Measurements from ENCODE around the gene PARP8.
"Not testable (repeated sequence)": the region's sequence is repeated elsewhere in the genome, so short reads cannot be mapped to it uniquely, and the experiment has no call there.

PARP8 gene

GRCh38 chr5:50687548-50687947 lies 21.1 kb downstream of the PARP8 start:
- Histone ChIP-seq H3K4me3 (ENCODE audit: low read depth in 1 of 2, low read length in 2 of 2) (no peak overlapping the region), H3K27me3 (ENCODE audit: low read depth, low read length) (no peaks in the 10 kb centered on the region), H3K36me3 (ENCODE audit: control insufficient read depth in 1 of 2, insufficient read depth in 2 of 2, low read length in 2 of 2) (no peaks in the 10 kb centered on the region), H3K4me1 (ENCODE audit: control insufficient read depth in 1 of 2, insufficient read depth in 2 of 2, low read length in 2 of 2) (no peaks in the 10 kb centered on the region), H3K9me3 (ENCODE audit: control insufficient read depth in 1 of 2, low read length in 2 of 2) (no peaks in the 10 kb centered on the region), H3K27ac (ENCODE audit: low read length) (no peak overlapping the region)

DNA sequence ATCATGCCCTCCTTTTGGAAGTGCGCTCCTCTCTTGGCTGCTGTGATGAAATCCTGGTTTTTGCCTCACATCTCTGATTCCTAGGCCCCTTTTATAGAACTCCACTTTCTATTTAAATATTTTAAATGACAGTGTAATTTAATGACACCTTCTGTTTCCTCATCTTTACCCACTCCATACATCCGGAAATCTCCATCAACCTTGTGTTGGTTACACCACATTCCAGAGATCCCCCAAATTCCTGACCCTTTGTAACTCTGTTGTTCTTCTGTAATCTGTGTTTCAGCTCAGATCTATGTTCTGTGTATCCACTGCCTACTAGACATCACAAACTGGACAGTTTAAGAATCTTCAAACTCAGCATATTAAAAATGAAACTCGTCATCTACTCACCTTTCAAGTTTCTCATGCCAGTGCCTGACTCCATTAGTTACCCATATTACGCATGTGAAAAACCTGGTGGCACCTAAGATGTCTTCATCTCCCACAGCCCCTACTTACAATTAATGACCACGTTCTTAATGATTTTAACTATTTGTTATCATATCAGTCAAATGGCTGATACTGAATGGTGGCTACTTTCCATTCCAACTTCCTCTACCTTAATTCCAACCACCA lies 25.1 kb downstream of the PARP8 start:
- H3K4me1 ChIP-seq (ENCODE audit: control insufficient read depth in 1 of 2, insufficient read depth in 2 of 2, low read length in 2 of 2): no peaks in the 10 kb centered on the region
- H3K36me3 ChIP-seq (ENCODE audit: control insufficient read depth in 1 of 2, insufficient read depth in 2 of 2, low read length in 2 of 2): no peaks in the 10 kb centered on the region
- H3K27me3 ChIP-seq (ENCODE audit: low read depth, low read length): no peaks in the 10 kb centered on the region
- H3K27ac ChIP-seq (ENCODE audit: low read length): no peak overlapping the region
- H3K4me3 ChIP-seq (ENCODE audit: low read depth in 1 of 2, low read length in 2 of 2): no peak overlapping the region
- no peaks in the 10 kb centered on the region for H3K9me3 ChIP-seq (ENCODE audit: control insufficient read depth in 1 of 2, low read length in 2 of 2)

GRCh38 chr5:50694027-50694590 lies 27.7 kb downstream of the PARP8 start:
- no peak overlapping the region for H3K27ac ChIP-seq (ENCODE audit: low read length)
- H3K36me3 ChIP-seq (ENCODE audit: control insufficient read depth in 1 of 2, insufficient read depth in 2 of 2, low read length in 2 of 2): no peaks in the 10 kb centered on the region
- H3K27me3 ChIP-seq (ENCODE audit: low read depth, low read length): no peaks in the 10 kb centered on the region
- H3K4me1 ChIP-seq (ENCODE audit: control insufficient read depth in 1 of 2, insufficient read depth in 2 of 2, low read length in 2 of 2): no peaks in the 10 kb centered on the region
- no peak overlapping the region for H3K4me3 ChIP-seq (ENCODE audit: low read depth in 1 of 2, low read length in 2 of 2)
- no peaks in the 10 kb centered on the region for H3K9me3 ChIP-seq (ENCODE audit: control insufficient read depth in 1 of 2, low read length in 2 of 2)

DNA sequence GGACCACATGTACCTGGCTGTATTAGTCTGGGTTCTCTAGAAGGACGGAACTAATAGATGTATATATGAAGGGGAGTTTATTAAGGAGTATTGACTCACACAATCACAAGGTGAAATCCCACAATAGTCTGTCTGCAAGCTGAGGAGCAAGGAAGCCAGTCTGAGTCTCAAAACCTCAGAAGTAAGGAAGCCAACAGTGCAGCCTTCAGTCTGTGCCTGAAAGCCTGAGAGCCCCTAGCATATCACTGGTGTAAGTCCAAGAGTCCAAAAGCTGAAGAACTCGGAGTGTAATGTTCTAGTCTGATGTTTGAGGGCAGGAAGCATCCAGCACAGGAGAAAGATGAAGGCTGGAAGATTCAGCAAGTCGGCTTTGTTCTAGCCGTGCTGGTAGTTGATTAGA lies 28.2 kb downstream of the PARP8 start:
- not testable (repeated sequence) for H3K27me3 ChIP-seq (ENCODE audit: low read depth, low read length); H3K27ac ChIP-seq (ENCODE audit: low read length); H3K4me3 ChIP-seq (ENCODE audit: low read depth in 1 of 2, low read length in 2 of 2); H3K4me1 ChIP-seq (ENCODE audit: control insufficient read depth in 1 of 2, insufficient read depth in 2 of 2, low read length in 2 of 2); H3K9me3 ChIP-seq (ENCODE audit: control insufficient read depth in 1 of 2, low read length in 2 of 2); H3K36me3 ChIP-seq (ENCODE audit: control insufficient read depth in 1 of 2, insufficient read depth in 2 of 2, low read length in 2 of 2)

- no peak overlapping the region for H3K4me3 ChIP-seq (ENCODE audit: low read depth in 1 of 2, low read length in 2 of 2)
- no peaks in the 10 kb centered on the region for H3K4me1 ChIP-seq (ENCODE audit: control insufficient read depth in 1 of 2, insufficient read depth in 2 of 2, low read length in 2 of 2)
- H3K36me3 ChIP-seq (ENCODE audit: control insufficient read depth in 1 of 2, insufficient read depth in 2 of 2, low read length in 2 of 2): no peaks in the 10 kb centered on the region
- no peak overlapping the region for H3K27ac ChIP-seq (ENCODE audit: low read length)
- no peaks in the 10 kb centered on the region for H3K27me3 ChIP-seq (ENCODE audit: low read depth, low read length)
- no peaks in the 10 kb centered on the region for H3K9me3 ChIP-seq (ENCODE audit: control insufficient read depth in 1 of 2, low read length in 2 of 2)
Measured at GRCh38 chr5:50697739-50698138, 31.3 kb downstream of the PARP8 start.

- Histone ChIP-seq H3K27me3 (ENCODE audit: low read depth, low read length) (no peaks in the 10 kb centered on the region), H3K4me3 (ENCODE audit: low read depth in 1 of 2, low read length in 2 of 2) (no peak overlapping the region), H3K36me3 (ENCODE audit: control insufficient read depth in 1 of 2, insufficient read depth in 2 of 2, low read length in 2 of 2) (no peaks in the 10 kb centered on the region), H3K4me1 (ENCODE audit: control insufficient read depth in 1 of 2, insufficient read depth in 2 of 2, low read length in 2 of 2) (no peaks in the 10 kb centered on the region), H3K27ac (ENCODE audit: low read length) (no peak overlapping the region), H3K9me3 (ENCODE audit: control insufficient read depth in 1 of 2, low read length in 2 of 2) (no peaks in the 10 kb centered on the region)
Measured at GRCh38 chr5:50699737-50700136, 33.3 kb downstream of the PARP8 start.

- Histone ChIP-seq H3K4me1 (ENCODE audit: control insufficient read depth in 1 of 2, insufficient read depth in 2 of 2, low read length in 2 of 2) (no peaks in the 10 kb centered on the region), H3K27ac (ENCODE audit: low read length) (no peak overlapping the region), H3K4me3 (ENCODE audit: low read depth in 1 of 2, low read length in 2 of 2) (no peak overlapping the region), H3K27me3 (ENCODE audit: low read depth, low read length) (no peaks in the 10 kb centered on the region), H3K36me3 (ENCODE audit: control insufficient read depth in 1 of 2, insufficient read depth in 2 of 2, low read length in 2 of 2) (no peaks in the 10 kb centered on the region), H3K9me3 (ENCODE audit: control insufficient read depth in 1 of 2, low read length in 2 of 2) (no peaks in the 10 kb centered on the region)
Measured at GRCh38 chr5:50700706-50701105, 34.3 kb downstream of the PARP8 start.

DNA sequence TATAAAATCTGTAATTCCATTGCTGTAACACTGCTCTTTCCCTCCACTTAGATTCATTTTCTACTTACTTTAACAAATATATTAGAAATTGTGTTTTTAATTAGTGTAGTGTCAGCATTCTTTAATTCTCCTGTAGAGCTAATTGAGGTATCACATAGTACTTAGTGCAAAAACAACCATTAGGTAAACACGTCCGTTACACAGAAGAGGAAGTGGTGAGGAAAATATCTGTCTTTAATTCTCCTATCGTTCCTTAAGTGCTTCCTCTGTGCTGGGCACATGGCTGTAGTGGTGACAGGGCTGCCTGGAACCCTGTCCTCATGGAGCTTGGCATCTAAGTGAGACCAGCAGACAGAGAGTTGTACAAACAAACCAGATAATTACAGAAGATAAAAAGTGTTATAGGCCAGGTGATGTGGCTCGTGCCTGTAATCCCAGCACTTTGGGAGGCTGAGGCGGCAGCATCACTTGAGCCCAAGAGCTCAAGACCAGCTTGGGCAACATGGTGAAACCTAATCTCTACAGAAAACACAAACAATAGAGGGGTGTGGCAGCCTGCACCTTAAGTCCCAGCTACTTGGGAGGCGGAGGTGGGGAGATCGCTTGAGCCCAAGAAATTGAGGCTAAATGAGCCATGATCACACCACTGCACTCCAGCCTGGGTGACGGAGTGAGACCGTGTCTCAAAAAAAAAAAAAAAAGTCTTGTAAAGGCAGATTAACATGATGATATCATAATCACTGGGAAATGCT lies 36.4 kb downstream of the PARP8 start:
- Histone ChIP-seq H3K4me1 (ENCODE audit: control insufficient read depth in 1 of 2, insufficient read depth in 2 of 2, low read length in 2 of 2) (no peaks in the 10 kb centered on the region), H3K27me3 (ENCODE audit: low read depth, low read length) (no peaks in the 10 kb centered on the region), H3K36me3 (ENCODE audit: control insufficient read depth in 1 of 2, insufficient read depth in 2 of 2, low read length in 2 of 2) (no peaks in the 10 kb centered on the region), H3K27ac (ENCODE audit: low read length) (no peak overlapping the region), H3K4me3 (ENCODE audit: low read depth in 1 of 2, low read length in 2 of 2) (no peak overlapping the region), H3K9me3 (ENCODE audit: control insufficient read depth in 1 of 2, low read length in 2 of 2) (no peaks in the 10 kb centered on the region)

DNA sequence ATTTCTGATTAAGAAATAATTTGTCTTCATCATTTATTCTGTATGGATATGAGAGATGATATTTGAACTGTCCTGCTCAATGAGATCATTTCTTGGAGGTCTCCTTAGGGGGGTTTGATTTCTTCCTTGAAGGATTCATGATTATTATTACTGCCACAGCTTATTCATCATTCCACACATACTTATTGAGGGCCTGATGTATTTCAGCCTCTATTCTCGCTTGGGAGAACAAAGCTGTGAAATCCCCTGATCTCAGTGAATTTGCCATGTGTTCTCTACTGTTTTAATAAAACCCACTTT lies 36.9 kb downstream of the PARP8 start:
- no peak overlapping the region for H3K27ac ChIP-seq (ENCODE audit: low read length)
- no peaks in the 10 kb centered on the region for H3K9me3 ChIP-seq (ENCODE audit: control insufficient read depth in 1 of 2, low read length in 2 of 2)
- no peaks in the 10 kb centered on the region for H3K36me3 ChIP-seq (ENCODE audit: control insufficient read depth in 1 of 2, insufficient read depth in 2 of 2, low read length in 2 of 2)
- no peak overlapping the region for H3K4me3 ChIP-seq (ENCODE audit: low read depth in 1 of 2, low read length in 2 of 2)
- no peaks in the 10 kb centered on the region for H3K4me1 ChIP-seq (ENCODE audit: control insufficient read depth in 1 of 2, insufficient read depth in 2 of 2, low read length in 2 of 2)
- H3K27me3 ChIP-seq (ENCODE audit: low read depth, low read length): no peaks in the 10 kb centered on the region

DNA sequence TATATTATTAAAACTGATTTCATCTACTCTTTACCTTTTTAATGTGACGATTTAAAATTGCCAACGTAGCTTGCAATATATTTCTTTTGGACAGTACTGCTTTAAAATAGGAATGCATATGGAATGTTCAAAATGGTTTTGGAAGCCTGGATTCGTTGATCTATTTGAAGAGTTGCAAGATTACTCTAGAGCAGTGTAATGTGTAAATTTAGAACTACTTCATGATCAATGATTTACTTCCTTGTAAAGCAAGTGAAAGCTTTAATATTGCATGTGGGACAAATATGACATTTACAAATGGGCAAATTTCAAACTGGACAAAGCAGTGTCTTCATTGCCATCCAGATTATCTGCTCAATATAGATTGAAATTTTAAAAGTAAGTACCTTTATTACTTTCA lies 38.3 kb downstream of the PARP8 start:
- Histone ChIP-seq H3K9me3 (ENCODE audit: control insufficient read depth in 1 of 2, low read length in 2 of 2) (no peaks in the 10 kb centered on the region), H3K27ac (ENCODE audit: low read length) (no peak overlapping the region), H3K36me3 (ENCODE audit: control insufficient read depth in 1 of 2, insufficient read depth in 2 of 2, low read length in 2 of 2) (no peaks in the 10 kb centered on the region), H3K27me3 (ENCODE audit: low read depth, low read length) (no peaks in the 10 kb centered on the region), H3K4me3 (ENCODE audit: low read depth in 1 of 2, low read length in 2 of 2) (no peak overlapping the region), H3K4me1 (ENCODE audit: control insufficient read depth in 1 of 2, insufficient read depth in 2 of 2, low read length in 2 of 2) (no peaks in the 10 kb centered on the region)

DNA sequence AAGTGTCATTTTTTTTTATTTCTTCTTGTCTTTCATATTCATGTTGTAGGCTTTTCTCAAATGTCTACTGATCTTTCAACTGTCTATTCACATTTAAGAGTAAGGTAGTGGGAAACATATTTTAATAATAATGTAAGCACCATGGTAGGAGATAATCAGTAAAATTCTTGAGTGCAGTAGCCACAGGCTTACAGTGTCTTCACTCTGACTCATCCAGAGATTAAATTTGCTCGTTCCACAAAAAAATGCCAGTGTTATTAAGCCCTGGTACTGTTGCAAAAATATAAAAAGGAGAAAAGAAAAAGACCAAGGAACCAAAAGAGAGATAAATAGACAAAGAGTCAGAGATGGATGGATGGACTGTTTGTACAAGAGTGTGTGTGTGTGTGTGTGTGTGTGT lies 43.0 kb downstream of the PARP8 start:
- H3K4me1 ChIP-seq (ENCODE audit: control insufficient read depth in 1 of 2, insufficient read depth in 2 of 2, low read length in 2 of 2): peaks cover 7 to 18% of the 10 kb centered on the region in 2 donors
- H3K4me3 ChIP-seq (ENCODE audit: low read depth in 1 of 2, low read length in 2 of 2): no peak overlapping the region
- H3K27me3 ChIP-seq (ENCODE audit: low read depth, low read length): no peaks in the 10 kb centered on the region
- no peaks in the 10 kb centered on the region for H3K36me3 ChIP-seq (ENCODE audit: control insufficient read depth in 1 of 2, insufficient read depth in 2 of 2, low read length in 2 of 2)
- H3K27ac ChIP-seq (ENCODE audit: low read length): no peak overlapping the region
- no peaks in the 10 kb centered on the region for H3K9me3 ChIP-seq (ENCODE audit: control insufficient read depth in 1 of 2, low read length in 2 of 2)

- H3K4me3 ChIP-seq (ENCODE audit: low read depth in 1 of 2, low read length in 2 of 2): peak overlapping the region in 1 of 2 donors; percentile 56
- no peaks in the 10 kb centered on the region for H3K9me3 ChIP-seq (ENCODE audit: control insufficient read depth in 1 of 2, low read length in 2 of 2)
- peak overlapping the region; percentile 15 for H3K27ac ChIP-seq (ENCODE audit: low read length)
Measured at GRCh38 chr5:50710838-50711237, 44.4 kb downstream of the PARP8 start.

More at GRCh38 chr5:50710838-50711237, 44.4 kb downstream of the PARP8 start:
- Histone ChIP-seq H3K27me3 (ENCODE audit: low read depth, low read length) (no peaks in the 10 kb centered on the region), H3K36me3 (ENCODE audit: control insufficient read depth in 1 of 2, insufficient read depth in 2 of 2, low read length in 2 of 2) (no peaks in the 10 kb centered on the region), H3K4me1 (ENCODE audit: control insufficient read depth in 1 of 2, insufficient read depth in 2 of 2, low read length in 2 of 2) (peaks cover 7 to 20% of the 10 kb centered on the region in 2 donors)
